Stimulated activated CD4-positive, alpha-beta T cell treated with anti-CD3 and anti-CD28 coated beads, Interleukin-4, amount 100 ng/mL, for 4 hours (primary cell): ENCODE data around the gene CELA2A.
"Not testable (repeated sequence)": the region's sequence is repeated elsewhere in the genome, so short reads cannot be mapped to it uniquely, and the experiment has no call there.

Source experiments
- DNase-seq, 2 experiments: peaks; one replicate each; pipeline ENCODE4 v3.0.0-alpha.2; 2020

The CELA2A gene

DNA sequence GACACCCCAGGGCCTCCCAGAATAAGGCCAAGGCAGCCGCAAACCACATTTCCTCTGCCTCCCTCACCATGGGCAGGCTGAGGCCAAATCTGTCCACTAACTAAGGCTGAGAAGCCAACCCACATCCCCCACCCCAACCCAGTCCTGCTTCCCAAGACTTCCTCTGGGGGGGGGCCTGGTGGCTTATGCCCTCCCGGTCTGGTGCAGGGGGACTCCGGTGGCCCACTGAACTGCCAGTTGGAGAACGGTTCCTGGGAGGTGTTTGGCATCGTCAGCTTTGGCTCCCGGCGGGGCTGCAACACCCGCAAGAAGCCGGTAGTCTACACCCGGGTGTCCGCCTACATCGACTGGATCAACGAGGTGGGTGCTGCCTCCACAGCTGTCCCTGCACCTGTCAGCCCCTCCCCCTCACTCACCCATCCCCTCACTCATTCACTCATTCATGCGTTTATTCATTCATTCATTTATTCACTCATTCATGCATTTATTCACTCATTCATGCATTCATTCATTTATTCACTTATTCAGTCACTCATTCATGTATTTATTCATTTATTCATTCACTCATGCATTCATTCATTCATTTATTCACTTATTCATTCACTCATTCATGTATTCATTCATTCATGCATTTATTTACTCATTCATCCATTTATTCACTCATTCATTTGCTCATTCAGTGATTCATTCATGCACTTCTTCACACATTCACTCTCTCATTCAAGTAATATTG, 11.0 kb upstream of the CELA2A start:
- DNase-seq = no peak

DNA sequence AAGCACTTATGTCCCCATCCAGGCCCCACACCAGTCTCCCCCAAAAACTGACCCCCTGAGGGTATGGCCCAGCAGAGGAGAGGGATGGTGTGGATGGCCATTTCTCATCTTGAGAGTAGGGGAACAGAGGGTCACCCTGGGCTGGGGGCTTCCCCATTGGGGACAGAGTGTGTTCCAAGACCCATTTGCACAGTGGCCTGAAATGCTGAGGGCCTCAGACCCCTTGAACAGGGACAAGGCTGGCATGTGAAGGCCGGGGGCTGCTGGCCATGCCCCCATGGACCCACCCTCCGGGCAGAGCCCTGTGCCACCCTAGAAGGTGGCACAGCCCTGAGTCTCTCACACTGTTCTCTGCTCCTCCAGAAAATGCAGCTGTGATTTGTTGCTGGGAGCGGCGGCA, 10.3 kb upstream of the CELA2A start:
- DNase-seq = no peak

DNA sequence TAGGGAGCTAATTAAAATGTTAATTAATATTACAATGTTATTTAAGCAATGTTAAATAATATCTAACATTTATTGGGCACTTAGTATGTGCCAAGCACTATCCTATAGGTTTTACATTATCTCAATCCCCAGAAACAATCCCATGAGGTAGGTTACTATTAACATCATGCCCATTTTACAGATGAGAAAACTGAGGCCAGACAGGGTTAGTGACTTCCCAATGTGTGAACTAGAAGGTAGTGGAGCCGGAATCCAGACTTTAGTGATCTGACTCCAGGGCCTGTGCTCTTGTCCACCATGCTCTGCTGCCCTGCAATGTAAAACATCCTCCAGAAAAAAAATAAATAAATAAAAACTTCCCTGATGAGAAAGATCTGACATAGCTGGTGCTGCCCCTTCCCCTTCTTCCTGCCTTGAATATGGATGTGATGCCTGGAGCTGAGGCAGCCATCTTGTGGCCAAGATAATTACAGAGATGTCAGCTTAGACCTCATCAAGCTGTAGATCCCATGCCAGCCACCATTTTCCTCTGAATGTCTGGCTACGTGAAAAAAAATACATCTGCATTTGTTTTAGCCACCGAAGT, 7.6 kb upstream of the CELA2A start:
- no peak for DNase-seq

DNA sequence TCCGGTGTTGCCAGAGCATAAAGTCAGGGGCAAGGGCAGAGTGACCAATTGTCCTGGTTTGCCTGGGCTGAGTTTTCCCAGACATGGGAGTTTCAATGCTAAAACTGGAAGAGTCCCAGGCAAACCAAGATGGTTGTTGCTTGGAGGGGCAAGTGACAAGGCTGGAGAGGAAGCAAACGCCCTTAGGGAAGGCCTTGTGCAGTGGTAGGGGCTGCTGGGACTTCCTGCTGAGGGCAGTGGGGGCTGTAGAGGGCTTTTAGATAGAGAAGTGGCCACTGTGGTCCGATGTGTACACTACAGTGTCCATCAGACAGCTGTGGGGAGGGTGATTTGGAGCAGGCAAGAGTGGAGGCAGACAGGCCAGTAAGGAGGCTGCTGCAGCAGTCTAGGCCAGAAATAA, 7.0 kb upstream of the CELA2A start:
- DNase-seq = no peak

DNA sequence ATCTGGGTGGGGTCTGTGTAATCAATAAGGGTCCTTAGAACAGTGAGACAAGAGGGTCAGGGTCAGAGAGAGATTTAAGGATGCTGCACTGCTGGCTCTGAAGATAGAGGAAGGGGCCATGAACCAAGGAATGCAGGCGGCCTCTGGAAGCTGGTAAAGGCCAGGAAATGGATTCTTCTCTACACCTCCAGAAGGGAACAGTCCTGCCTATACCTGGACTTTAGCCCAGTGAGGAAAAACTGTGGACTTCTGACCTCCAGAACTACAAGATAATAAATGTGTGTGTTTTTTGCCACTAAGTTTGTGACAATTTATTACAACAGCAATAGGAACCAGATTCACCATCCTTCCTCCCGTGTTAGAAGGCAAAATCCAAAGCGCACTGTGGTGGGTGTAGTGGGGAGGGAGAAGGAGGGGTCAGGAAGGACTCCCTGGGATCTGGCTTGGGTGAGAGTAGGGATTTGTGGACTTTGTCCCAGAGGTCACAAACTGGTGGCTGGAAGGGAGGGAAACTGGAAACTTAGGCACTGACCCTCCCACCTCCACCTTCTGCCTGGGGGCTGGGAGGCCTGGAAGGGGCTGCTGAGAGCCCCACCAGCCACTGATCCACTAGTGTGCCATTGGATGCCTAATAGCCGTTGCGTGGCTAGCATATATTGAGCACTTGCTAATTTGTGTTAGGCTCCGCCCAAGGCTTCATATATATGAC, 5.4 kb upstream of the CELA2A start:
- no peak for DNase-seq

DNA sequence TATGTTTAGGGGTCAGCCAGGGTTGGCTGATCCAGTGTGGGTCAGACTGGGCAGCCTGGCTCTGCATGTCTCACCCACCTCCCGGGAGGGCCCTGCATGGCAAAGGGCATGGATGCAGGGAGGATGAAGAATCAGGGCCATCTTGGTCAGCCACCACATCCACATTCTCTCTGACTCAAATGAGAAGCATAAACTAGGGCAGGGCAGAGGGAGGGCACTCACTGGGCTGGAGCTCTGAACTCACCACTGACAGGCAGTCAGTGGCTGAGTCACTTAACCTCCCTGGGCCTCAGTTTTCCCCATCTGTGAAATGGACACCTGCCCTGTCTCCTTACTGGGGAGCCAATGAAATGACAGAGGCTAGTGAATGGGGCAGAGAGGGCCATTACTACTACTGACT, 4.3 kb upstream of the CELA2A start:
- no peak for DNase-seq

DNA sequence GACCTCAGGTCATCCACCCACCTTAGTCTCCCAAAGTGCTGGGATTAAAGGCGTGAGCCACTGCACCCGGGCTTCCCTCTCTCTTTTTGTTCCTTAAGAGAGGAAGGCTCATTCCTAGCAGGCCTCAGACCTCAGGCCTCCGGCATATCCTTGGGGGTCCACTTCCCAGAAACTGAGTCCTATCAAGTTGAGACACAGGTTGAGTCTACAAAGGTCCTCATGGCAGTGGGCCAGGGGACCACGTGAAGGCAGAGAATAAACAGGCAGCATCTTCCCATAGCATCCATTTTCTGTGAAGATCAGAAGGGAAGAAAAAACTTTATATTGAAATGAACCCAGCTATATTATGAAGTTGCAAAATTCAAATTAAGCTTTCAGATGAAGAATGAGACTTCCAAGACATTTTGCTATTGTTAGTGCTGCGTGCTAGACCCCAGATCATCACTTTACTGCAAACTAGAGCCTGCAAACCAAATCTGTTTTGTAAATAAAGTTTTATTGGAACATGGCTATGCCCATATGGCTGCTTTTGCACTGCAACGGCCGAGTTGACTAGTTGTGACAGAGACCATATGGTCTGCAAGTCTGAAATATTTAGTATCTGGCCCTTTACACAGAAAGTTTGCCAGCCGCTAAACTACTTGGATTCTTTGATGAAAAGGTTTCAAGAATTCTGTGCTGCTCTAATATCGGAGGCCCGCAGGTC, 3.5 kb upstream of the CELA2A start:
- no peak for DNase-seq

DNA sequence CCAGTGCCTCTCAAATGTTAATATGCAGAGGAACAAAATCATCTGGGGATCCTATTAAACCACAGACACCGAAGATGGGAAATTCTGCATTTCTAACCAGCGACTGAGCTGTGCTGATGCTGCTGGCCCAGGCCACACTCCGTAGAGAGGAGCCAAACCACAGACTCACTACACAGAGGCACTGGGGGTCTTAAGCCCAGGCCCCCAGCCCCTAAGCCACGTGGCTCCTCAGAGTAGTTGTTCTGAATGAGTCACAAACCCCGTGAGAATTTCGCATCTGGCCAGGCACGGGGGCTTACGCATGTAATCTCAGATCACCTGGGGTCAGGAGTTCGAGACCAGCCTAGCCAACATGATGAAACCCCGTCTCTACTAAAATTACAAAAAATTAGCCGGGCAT, 2.8 kb upstream of the CELA2A start:
- DNase-seq = no peak

DNA sequence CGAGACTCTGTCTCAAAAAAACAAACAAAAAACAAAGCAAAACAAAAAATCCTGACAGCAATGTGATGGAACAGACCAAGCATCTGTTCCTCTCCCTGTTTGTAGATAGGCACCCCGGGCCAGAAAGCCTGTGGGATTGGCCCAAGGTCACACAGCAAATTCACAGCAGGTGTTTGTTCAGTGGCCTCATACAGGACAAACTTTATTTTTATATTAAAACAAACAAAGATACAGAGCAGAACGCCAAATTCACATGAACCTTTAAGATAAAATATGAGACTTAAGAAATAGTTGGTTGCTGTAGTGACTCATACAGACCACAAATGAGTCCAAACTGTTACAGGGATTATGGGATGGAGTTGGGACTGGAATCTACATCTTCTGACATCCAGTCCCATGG, 2.3 kb upstream of the CELA2A start:
- no peak for DNase-seq

DNA sequence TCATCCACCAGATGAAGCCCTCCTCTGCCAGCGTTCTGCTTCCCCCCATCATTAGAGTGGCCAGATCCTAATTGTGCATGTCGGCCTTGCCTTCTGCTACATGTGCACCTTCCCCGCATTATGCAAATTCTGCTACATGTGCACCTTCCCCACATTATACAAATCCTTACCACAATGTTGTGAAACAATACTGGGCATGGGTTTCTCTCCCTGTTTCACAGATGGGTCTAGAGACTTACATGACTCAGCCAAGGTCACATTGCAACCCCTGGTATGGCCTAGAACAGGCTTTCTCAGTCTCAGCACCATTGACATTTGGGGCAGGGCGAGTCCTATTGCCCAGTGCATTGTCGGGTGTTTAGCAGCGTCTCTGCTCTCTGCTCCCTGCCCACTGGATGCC, 1.0 kb upstream of the CELA2A start:
- no peak for DNase-seq

DNA sequence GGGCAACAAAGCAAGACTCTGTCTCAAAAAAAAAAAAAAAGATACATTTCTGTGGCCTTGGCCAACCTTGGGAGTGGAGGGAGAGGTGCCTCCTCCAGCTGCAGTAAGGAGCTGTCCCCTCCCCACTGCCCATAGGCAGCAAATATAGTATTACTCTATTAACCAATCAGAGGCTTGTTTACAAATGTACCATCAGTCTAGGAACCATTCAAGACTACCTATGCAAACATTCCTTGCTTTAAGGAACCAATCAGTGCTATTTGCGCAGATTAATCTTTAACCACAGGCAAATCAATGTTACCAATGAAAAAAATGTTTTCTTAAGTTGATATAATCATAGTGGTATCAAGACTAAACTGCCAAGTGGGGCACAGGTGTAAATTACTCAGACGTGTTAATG, 1.1 kb downstream of the CELA2A start:
- no peak for DNase-seq

DNA sequence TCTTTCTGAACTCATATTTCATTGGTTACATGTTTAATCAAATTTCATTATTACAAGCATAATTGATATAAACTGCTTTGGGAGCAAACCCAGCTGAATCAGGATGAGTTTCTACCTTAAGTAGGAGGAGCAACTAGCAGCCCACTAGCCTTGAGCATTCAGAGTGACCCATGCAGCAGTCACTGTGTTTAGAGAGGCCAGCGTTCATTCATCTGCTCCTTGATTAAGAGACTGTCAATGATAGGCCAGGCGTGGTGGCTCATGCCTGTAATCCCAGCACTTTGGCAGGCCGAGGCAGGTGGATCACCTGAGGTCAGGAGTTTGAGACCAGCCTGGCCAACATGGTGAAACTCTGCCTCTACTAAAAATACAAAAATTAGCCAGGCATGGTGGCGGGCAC, 1.9 kb downstream of the CELA2A start:
- not testable (repeated sequence) for DNase-seq

DNA sequence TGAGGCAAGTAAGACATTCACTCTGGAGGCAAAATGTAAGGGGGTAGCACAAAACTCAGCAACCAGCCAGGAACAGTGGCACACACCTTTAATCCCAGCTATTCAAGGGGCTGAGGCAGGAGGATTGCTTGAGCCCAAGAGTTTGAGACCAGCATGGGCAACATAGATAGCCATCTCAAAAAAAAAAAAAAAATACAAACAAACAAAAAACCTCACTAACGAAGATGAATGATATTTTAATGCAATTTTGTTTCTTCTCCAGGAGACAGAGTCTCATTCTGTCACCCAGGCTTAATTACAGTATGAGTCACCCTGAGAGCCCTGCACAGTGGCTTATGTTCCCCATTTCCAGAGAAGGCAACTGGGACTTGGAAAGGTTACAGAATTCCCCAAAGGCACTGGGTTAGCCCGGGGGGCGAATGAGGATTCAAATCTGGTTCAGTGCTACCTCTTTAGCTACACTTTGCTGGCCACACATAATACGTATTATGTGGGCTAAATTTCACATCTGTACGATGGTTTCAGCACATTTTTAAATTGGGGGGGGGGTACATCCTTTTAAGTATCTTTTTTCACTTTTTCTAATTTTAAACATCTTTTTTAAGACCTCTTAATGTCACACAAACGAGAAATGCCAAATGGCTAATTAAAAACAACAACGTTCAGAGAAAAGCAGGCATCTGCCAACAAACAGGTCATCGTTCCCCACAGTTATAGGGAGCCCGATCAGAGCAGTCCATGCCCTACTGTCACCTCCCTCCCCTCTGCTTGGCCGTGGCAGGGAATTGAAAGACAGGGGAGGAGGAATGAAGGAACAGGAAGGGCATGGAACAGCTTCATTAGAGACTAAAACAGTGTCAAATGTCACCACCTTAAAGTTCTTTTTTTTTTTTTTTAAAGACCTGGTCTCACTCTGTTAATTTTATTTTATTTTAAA, 3.5 kb downstream of the CELA2A start:
- DNase-seq = no peak

DNA sequence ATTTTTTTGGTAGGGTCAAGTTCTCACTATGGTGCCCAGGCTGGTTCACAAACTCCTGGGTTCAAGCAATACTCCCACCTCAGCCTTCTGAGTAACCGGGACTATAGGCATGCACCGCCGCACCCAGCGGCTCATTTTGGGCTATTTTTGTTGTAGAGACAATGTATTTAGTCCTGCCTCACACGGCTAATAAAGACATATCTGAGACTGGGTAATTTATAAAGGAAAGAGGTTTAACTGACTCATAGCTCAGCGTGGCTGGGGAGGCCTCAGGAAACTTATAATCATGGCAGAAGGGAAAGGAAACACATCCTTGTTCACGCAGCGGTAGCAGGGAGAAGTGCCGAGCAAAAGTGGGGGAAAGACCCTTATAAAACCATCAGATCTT, 4.2 kb downstream of the CELA2A start:
- no peak for DNase-seq

DNA sequence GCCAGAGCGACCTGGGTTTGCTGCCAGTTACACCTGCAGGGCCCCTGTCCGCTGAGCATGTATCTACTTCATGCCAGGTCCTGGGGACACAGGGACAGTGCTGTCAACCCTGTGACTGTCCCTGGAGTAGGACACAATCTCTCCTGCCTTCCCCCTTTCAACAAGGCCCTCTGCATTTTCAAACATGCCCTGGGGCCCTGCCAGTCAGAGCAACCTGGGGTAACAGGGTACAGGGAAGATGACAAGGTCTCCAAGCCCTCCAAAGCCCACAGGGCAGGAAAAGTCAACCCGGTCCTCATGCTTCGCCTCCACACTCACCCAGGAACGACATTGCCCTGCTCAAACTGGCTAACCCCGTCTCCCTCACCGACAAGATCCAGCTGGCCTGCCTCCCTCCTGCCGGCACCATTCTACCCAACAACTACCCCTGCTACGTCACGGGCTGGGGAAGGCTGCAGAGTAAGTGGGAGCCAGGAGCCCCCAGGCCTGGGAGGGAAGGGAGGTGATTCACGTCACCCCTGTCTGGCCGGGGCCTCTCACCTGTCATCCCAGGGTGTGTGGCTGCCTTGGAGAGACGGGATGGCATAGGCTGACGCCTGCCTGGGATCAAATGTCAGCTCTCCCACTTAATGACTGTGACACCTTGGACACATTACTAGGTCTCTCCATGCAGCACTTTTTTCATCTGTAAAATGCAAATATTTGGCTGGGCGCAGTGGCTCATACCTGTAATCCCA, 6.7 kb downstream of the CELA2A start:
- not testable (repeated sequence) for DNase-seq

DNA sequence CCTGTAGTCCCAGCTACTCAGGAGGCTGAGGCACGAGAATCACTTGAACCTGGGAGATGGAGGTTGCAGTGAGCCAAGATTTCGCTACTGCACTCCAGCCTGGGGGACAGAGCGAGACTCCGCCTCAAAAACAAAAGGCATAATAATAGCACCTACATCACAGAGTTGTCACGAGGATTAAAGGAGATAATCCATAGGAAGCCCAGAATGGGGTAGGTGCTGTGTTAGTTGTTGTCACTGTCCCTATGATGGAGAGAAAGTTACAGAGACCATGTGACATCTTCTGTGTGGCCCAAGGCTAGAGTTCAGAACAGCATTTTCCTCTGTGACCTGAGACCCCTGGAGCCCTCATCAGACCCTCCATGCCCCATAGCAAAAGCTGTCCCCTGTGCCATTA, 7.4 kb downstream of the CELA2A start:
- not testable (repeated sequence) for DNase-seq

DNA sequence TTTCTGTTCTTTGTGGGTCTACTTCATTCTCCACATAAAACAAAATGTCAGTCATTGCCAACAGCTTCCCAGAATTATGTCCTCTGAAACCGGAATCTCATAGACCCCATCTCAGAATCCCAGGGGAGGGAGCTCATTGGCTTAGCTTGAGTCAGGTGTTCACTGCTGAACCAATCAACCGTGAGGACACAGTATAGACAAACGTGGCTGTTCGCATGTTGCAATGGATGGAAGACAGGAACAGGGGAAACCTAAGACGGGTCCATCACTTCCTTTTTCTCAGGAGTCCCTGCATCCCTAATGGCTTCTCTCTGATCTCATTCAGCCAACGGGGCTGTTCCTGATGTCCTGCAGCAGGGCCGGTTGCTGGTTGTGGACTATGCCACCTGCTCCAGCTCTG, 9.1 kb downstream of the CELA2A start:
- DNase-seq = no peak

DNA sequence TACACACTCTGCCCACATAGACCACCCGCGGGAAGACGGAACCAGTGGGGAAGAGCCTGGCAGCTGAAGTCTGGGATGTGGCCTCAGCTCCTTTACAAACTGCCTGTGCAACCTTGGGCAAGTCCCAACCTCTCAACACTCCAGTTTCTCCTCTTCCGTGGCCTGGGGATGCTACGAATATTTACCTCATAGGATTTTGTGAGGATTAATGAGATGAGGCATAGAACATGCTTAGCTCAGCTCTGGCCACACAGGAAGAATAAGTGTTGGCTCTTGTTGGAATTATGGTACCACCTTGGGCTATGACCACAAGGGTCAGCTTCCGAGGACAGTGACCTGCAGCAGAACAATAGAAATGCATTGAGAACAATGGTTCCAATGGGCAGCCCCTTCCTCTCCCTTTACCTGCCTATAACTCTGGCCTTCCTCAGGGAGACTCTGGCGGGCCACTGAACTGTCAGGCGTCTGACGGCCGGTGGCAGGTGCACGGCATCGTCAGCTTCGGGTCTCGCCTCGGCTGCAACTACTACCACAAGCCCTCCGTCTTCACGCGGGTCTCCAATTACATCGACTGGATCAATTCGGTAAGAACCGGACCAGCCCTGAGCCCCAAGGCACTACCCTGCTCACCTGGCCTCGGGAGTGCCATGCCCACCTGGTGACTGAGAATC, 10.6 kb downstream of the CELA2A start:
- DNase-seq = not testable (repeated sequence)

DNA sequence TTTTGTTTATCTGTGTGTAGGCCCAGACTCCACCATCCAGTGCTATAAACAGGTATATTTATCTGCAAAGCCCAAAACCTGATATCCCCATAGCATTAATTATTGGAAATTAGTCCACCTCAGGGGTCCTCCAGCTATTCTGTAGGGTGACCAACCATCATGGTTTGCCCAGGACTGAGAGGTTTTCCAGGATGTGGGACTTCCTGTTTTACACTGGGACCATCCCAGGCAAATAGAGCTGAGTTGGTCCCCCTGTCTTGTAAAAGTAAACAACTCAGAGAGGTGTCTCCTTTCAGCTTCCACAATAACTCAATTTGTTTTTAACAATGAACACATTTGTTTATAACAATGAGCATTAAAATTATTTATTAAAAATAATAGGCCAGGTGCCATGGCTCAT, 11.6 kb downstream of the CELA2A start:
- no peak for DNase-seq

DNA sequence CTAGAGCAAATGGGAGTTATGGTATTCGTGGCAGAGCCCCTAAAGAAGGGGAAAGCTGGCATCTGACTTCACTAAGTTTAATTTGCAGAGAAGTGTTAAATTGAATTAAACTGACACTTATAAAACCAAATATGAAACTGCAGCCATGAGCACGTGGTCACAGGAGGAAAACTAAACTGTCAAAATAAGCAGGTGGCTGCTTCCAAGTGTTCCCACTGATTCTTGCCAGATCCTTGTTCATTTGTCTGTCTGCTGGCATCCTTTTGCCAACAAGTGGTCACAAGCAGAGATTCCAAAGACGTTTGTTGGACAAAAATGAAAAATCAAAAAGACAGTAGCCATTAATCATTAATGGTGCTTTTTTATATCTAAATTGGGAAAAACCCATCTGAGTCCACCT, 12.8 kb downstream of the CELA2A start:
- no peak for DNase-seq

DNA sequence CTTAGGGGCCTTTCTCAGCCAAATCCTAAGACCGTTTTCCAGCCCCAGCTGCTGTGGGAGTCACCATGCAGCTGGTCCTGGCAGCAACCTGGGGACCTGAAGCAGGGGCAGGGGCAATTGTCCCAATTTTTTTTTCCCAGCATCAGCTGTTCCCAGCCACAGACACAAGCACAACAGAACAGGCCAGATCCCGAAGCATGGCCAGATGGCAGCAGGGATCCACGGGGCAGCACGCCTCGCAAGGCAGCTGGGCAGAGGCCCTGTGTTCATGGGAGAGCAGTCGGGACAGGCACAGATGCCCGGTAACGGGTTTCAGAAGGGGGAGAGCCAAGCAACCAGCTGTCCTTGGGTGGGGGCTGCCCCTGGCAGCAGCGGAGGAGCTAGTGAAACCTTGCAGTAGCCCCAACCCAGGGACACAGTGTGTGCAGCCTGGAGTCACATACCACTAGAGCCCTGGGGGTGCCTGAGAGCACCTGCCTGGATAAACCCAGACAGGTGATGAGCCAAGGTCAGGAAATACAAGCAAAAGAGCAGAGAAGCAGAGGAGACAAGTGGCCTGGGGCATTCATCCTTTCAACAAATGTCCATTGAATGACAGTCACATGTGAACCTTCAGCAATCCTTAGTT, 13.4 kb downstream of the CELA2A start:
- DNase-seq = not testable (repeated sequence)
